Parathyroid adenoma (tissue), 2 donors: Measurements from ENCODE around the gene MVB12B.
"Not testable (repeated sequence)": the region's sequence is repeated elsewhere in the genome, so short reads cannot be mapped to it uniquely, and the experiment has no call there.

Source experiments
- H2AFZ ChIP-seq: fragments of 300-600 bp; sonication (generic); one replicate; pipeline ENCODE4 v1.7.0; 2017; ENCODE audit warnings: antibody characterized with exemption, mild to moderate bottlenecking
- H3K27ac ChIP-seq: fragments of 300-600 bp; sonication (generic); one replicate; pipeline ENCODE4 v1.7.0; 2017
- H3K27me3 ChIP-seq: fragments of 300-600 bp; sonication (generic); one replicate; pipeline ENCODE4 v1.7.0; 2017; ENCODE audit warnings: low read length; ENCODE audit not compliant: control insufficient read depth, insufficient read depth
- H3K36me3 ChIP-seq: fragments of 300-600 bp; sonication (generic); one replicate; pipeline ENCODE4 v1.7.0; 2017; ENCODE audit warnings: low read length; ENCODE audit not compliant: control insufficient read depth, insufficient read depth
- H3K4me1 ChIP-seq: fragments of 300-600 bp; sonication (generic); one replicate; pipeline ENCODE4 v1.7.0; 2017; ENCODE audit warnings: control low read depth
- H3K4me2 ChIP-seq: fragments of 300-600 bp; sonication (generic); one replicate; pipeline ENCODE4 v1.7.0; 2017; ENCODE audit warnings: low read length
- H3K4me3 ChIP-seq: fragments of 300-600 bp; sonication (generic); one replicate; pipeline ENCODE4 v1.7.0; 2017; ENCODE audit warnings: low read depth, low read length
- H3K79me2 ChIP-seq: fragments of 300-600 bp; sonication (generic); one replicate; pipeline ENCODE4 v1.7.0; 2017; ENCODE audit warnings: control low read depth
- H3K9ac ChIP-seq: fragments of 300-600 bp; sonication (generic); one replicate; pipeline ENCODE4 v1.7.0; 2017; ENCODE audit warnings: mild to moderate bottlenecking
- H3K9me3 ChIP-seq: fragments of 300-600 bp; sonication (generic); one replicate; pipeline ENCODE4 v1.7.0; 2017; ENCODE audit warnings: low read length; ENCODE audit not compliant: control insufficient read depth
- TF ChIP-seq, protein P1 (sequence below): fragments of 300-600 bp; sonication (generic); IDR thresholded peaks from one replicate; pipeline ENCODE4 v1.7.0; 2017; ENCODE audit warnings: antibody characterized with exemption, mild to moderate bottlenecking
- donor health status: primary hyperparathyroidism.

MVB12B gene

DNA sequence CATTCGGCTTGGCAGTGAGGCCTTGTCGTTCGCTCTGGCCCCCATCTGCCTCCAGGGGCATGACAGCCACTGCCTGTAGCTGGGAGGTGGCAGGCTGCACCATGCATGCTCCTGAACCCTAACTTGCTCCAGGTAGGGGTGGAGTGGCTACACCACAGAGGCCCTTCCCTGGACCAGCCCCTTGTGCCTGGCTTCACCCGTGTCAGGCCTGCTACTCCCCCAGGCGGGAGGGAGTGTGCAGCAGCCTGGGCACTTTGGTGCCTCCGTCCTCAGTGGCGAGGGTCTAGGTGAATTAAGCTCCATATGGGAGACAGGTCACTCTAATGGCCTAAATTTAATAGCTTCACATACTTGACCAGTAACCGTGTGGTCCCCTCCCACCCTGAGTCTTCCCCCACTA lies 227.7 kb downstream of the MVB12B start:
- Histone ChIP-seq H3K36me3 (no peaks in the 10 kb centered on the region), H3K79me2 (no peaks in the 10 kb centered on the region), H3K4me1 (no peaks in the 10 kb centered on the region), H3K27me3 (no peaks in the 10 kb centered on the region), H3K9ac (no peak overlapping the region), H2AFZ (no peak overlapping the region), H3K4me3 (no peak overlapping the region), H3K27ac (no peak overlapping the region), H3K4me2 (no peak overlapping the region), H3K9me3 (no peaks in the 10 kb centered on the region)
- TF ChIP-seq, protein P1, sequence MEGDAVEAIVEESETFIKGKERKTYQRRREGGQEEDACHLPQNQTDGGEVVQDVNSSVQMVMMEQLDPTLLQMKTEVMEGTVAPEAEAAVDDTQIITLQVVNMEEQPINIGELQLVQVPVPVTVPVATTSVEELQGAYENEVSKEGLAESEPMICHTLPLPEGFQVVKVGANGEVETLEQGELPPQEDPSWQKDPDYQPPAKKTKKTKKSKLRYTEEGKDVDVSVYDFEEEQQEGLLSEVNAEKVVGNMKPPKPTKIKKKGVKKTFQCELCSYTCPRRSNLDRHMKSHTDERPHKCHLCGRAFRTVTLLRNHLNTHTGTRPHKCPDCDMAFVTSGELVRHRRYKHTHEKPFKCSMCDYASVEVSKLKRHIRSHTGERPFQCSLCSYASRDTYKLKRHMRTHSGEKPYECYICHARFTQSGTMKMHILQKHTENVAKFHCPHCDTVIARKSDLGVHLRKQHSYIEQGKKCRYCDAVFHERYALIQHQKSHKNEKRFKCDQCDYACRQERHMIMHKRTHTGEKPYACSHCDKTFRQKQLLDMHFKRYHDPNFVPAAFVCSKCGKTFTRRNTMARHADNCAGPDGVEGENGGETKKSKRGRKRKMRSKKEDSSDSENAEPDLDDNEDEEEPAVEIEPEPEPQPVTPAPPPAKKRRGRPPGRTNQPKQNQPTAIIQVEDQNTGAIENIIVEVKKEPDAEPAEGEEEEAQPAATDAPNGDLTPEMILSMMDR, result no peak

DNA sequence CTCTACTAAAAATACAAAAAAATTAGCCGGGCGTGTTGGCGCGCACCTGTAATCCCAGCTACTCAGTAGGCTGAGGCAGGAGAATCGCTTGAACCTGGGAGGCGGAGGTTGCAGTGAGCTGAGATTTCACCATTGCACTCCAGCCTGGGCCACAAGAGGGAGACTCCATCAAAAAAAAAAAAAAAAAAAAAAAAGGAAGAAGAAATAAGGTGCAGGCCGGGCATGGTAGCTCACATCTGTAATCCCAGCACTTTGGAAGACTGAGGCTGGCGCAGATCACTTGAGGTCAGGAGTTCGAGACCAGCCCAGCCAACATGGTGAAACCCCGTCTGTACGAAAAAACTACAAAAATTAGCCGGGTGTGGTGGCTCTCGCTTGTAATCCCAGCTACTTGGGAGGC lies 228.8 kb downstream of the MVB12B start:
- H3K9ac ChIP-seq, H3K36me3 ChIP-seq: not testable (repeated sequence)

More for the DNA sequence above, 228.8 kb downstream of the MVB12B start:
- H3K27me3 ChIP-seq, H3K4me3 ChIP-seq, H2AFZ ChIP-seq, H3K27ac ChIP-seq, H3K79me2 ChIP-seq, H3K4me2 ChIP-seq, H3K4me1 ChIP-seq, H3K9me3 ChIP-seq: not testable (repeated sequence)
